Heart right ventricle (tissue), 16 donors: ENCODE data around the gene MTHFD1L. TPM values are rescaled to one million over a fixed set of nuclear protein-coding genes. Genes with fewer than 3 reads are reported as not detected.

Experiments
- ATAC-seq, 8 donors: fragments of 200-7000 bp; cut with Tn5 transposase; one replicate each; pipeline ENCODE4 v1.9.1; 2020; ENCODE audit warnings: mild to moderate bottlenecking in 8 of 8, moderate library complexity in 8 of 8, moderate number of reproducible peaks in 1 of 8
- DNase-seq, 2 donors: peaks; one replicate each; pipeline ENCODE4 v3.0.0-alpha.2; 2020
- H3K27ac ChIP-seq, 10 donors: fragments of 200-600 bp; sonication (generic) in 2 of 10; one replicate each; pipeline versions ENCODE4 v1.5.0 to v1.8.0; 2020 to 2022; ENCODE audit warnings: mild to moderate bottlenecking in 3 of 10
- H3K27me3 ChIP-seq, 7 donors: fragments of 200-600 bp; one replicate each; pipeline ENCODE4 v1.8.0; 2021 to 2022; ENCODE audit warnings: mild to moderate bottlenecking in 2 of 7
- H3K36me3 ChIP-seq, 9 donors: fragments of 200-600 bp; sonication (generic) in 1 of 9; one replicate each; pipeline versions ENCODE4 v1.5.0 to v1.8.0; 2020 to 2022; ENCODE audit warnings: mild to moderate bottlenecking in 2 of 9
- H3K4me1 ChIP-seq, 9 donors: fragments of 200-600 bp; sonication (generic) in 1 of 9; one replicate each; pipeline versions ENCODE4 v1.5.0 to v1.8.0; 2020 to 2022; ENCODE audit warnings: mild to moderate bottlenecking in 4 of 9
- H3K4me3 ChIP-seq, 10 donors: fragments of 200-600 bp; sonication (generic) in 2 of 10; one replicate each; pipeline versions ENCODE4 v1.5.0 to v1.8.0; 2020 to 2022; ENCODE audit warnings: mild to moderate bottlenecking in 7 of 10, moderate library complexity in 2 of 10
- H3K9me3 ChIP-seq, 11 donors: fragments of 200-600 bp in 10 of 11; sonication (generic) in 2 of 11; one replicate each; pipeline versions ENCODE4 v1.5.0 to v1.8.0; 2013 to 2022; ENCODE audit warnings: mild to moderate bottlenecking in 2 of 11, control low read depth in 1 of 11, moderate library complexity in 1 of 11
- WGBS, 2 donors: extraction: QIAGEN DNeasy Blood & Tissue Kit; methylation state at CpG; one replicate each; pipeline ENCODE4 v1.1.7; 2013; ENCODE audit warnings: inconsistent platforms in 1 of 2; 5-methylcytosine and 5-hydroxymethylcytosine counted together
- intact Hi-C, 10 donors: fragments of 100-400 bp; cut with DNase I; formaldehyde crosslinking; loops; one replicate each; pipeline versions ENCODE4 v1.11.1 to v1.14.2; 2022
- polyA plus RNA-seq, 2 donors: library from polyadenylated mRNA; stranded (reverse); fragments of 200-250 nt; gene quantifications; one replicate each; pipeline ENCODE4 v1.2.3, GENCODE V29; 2013
- total RNA-seq, 10 donors: library from RNA; stranded (reverse); fragmentation: NEBNext Ultra II Directional in 3 of 10; extraction: Animal tissue kit (Norgen Biotek cat#: 25700) in 3 of 10; gene quantifications; one replicate each; pipeline versions ENCODE4 v1.2.1 to v1.2.4, GENCODE V29; 2021 to 2023
- TF ChIP-seq, protein P1 (sequence below), 9 donors: fragments of 200-600 bp; sonication (generic) in 2 of 9; IDR thresholded peaks; one replicate each; pipeline versions ENCODE4 v1.5.0 to v1.8.0; 2021 to 2022; ENCODE audit warnings: antibody characterized with exemption in 9 of 9, mild to moderate bottlenecking in 5 of 9, moderate library complexity in 1 of 9
- donor health status: Arrhythmogenic right ventricular cardiomyopathy.
- donor health status: ischemic (EF 13 %, LVEDD 7.1; RV severe dilation, severe dysfunction).
- donor health status: healthy with polysubstance abuse.
- donor health status: DM: no; HTN: yes; CAD: no.
- donor health status: DM: no; HTN: no; CAD: no.
- donor health status: ischemic (EF 25% LVEDD 6.9; RV normal size, moderate dysfunction).
- donor health status: ischemic (EF 25% LVEDD 5.7; RV mildly dilated, moderate dysfunction).
- donor health status: healthy.
- donor health status: DM: yes; HTN: yes; CAD: no.
- donor health status: Ischemic cardiomyopathy.
- donor health status: ischemic (EF 35%, LVEDD 5.7; RV mildly dilated, moderate dysfunction).
- donor health status: nonischemic (EF 11% LVEDD 7.7; RV severe dilation, severe dysfunction).
- donor health status: DM: yes; HTN: yes; CAD: no.
- donor health status: PGD.
- donor health status: ischemic (EF 29% LVEDD 5.4; RV normal size, mild dysfunction).
- donor health status: nonischemic (EF 23%, LVEDD 6.1; RV moderate dilation, normal function).

Gene MTHFD1L
- total and polyA plus RNA-seq, 12 donors: 1.2 to 10.8 (median 3.8) TPM

DNA sequence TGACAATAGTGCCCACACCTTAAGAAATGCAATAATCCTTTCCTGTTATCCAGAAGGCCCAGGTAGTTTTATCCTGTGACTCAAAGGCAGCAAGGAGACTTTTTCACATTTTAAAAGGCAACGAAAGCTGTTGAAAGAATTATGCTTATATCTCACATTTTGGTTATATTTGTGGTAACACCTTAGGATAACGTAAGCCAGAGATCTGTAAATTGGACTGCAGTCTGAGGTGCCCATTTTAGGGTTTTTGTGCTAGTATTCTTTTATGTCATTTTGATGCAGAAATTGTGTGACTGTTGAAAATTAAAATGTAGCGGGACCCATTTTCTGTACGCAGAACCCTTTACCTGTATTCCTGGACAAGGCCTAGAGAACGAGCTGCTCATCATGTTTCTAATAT, 24.3 kb upstream of the MTHFD1L start:
- peaks cover 0 to 73% (median 10%) of the 10 kb centered on the region in 9 donors for H3K36me3 ChIP-seq

DNA sequence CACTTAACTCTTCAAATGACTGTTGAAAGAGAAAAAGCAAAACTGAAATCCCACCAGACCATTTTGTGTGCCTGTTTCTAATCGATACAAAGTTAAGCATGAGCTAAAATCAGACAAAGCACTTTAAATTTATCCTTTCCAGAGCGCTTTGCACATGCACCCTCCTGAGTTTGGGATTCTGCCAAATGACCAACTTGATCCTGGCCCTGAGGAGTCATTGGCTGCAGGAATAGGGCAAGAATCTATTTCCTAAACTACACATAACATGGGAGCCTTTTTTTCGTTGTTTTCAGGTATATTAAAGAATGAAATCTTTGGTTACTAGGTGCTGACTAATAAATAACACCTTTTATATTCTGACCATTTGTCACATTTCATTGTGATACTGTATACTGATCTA, 23.8 kb upstream of the MTHFD1L start:
- no peak overlapping the region for H3K4me3 ChIP-seq
- H3K27ac ChIP-seq: no peak overlapping the region
- H3K27me3 ChIP-seq: no peaks in the 10 kb centered on the region
- no peaks in the 10 kb centered on the region for H3K9me3 ChIP-seq
- WGBS, 2 donors: 52 to 74% methylated on average over 3 of the region's 3 CpGs
- peaks cover 0 to 76% (median 10%) of the 10 kb centered on the region in 9 donors for H3K36me3 ChIP-seq
- intact Hi-C loops: no loop called here
- ATAC-seq (no peak), DNase-seq (no peak)
- H3K4me1 ChIP-seq: no peaks in the 10 kb centered on the region
- TF ChIP-seq, protein P1, sequence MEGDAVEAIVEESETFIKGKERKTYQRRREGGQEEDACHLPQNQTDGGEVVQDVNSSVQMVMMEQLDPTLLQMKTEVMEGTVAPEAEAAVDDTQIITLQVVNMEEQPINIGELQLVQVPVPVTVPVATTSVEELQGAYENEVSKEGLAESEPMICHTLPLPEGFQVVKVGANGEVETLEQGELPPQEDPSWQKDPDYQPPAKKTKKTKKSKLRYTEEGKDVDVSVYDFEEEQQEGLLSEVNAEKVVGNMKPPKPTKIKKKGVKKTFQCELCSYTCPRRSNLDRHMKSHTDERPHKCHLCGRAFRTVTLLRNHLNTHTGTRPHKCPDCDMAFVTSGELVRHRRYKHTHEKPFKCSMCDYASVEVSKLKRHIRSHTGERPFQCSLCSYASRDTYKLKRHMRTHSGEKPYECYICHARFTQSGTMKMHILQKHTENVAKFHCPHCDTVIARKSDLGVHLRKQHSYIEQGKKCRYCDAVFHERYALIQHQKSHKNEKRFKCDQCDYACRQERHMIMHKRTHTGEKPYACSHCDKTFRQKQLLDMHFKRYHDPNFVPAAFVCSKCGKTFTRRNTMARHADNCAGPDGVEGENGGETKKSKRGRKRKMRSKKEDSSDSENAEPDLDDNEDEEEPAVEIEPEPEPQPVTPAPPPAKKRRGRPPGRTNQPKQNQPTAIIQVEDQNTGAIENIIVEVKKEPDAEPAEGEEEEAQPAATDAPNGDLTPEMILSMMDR (IDR thresholded peaks at IDR 0.05): no peak

More for the DNA sequence above, 24.3 kb upstream of the MTHFD1L start:
- no peaks in the 10 kb centered on the region for H3K9me3 ChIP-seq
- 96 to 97% methylated on average over 5 of the region's 5 CpGs for WGBS, 2 donors
- no peak overlapping the region for H3K27ac ChIP-seq
- intact Hi-C loops: no loop called here
- no peak for ATAC-seq
- no peaks in the 10 kb centered on the region for H3K4me1 ChIP-seq
- H3K27me3 ChIP-seq: no peaks in the 10 kb centered on the region
- H3K4me3 ChIP-seq: no peak overlapping the region
- DNase-seq: no peak
- TF ChIP-seq, protein P1 (IDR thresholded peaks at IDR 0.05): no peak

DNA sequence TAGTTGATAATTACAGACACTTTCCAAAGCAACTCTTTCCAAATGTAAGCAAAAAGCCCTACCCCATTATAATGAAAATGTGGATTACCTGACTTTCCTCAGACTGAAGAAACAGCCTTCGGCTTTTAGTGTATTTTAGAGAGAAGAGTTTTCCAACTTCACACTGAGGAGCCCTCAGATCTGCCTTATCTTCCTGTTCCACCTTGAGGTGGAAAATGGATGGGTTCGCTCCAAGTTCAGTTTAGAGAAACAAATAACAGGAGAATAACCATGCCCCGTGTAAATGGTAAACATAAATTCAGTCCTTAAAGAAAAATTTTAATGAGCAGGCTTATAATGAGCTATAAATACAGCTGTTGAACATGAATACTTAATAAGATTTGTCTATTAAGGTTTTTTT, 21.1 kb upstream of the MTHFD1L start:
- H3K9me3 ChIP-seq: no peaks in the 10 kb centered on the region
- H3K27me3 ChIP-seq: no peaks in the 10 kb centered on the region
- no peak overlapping the region for H3K4me3 ChIP-seq
- no peaks in the 10 kb centered on the region for H3K4me1 ChIP-seq
- H3K36me3 ChIP-seq: peaks cover 0 to 83% (median 10%) of the 10 kb centered on the region in 9 donors
- TF ChIP-seq, protein P1 (IDR thresholded peaks at IDR 0.05): no peak
- no peak for DNase-seq
- no peak overlapping the region for H3K27ac ChIP-seq
- intact Hi-C loops: no loop called here
- ATAC-seq: no peak
- WGBS, 2 donors: 87 to 92% methylated on average over 3 of the region's 3 CpGs

DNA sequence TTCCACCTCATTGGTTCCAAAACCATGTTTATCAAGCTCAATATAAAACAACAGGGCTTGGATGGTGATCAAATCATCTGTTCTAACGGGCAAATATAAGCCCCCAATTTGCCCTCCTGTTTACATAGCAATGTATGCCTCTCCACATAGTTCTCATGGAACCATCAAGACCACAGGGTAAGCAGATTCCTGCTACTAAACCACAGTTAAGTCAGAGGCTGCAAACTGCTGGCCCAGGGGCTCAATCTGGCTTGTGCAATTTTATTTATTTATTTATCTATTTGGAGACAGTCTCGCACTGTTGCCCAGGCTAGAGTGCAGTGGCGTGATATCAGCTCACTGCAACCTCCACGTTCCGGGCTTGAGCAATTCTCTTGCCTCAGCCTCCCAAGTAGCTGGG, 18.9 kb upstream of the MTHFD1L start:
- H3K4me1 ChIP-seq: no peaks in the 10 kb centered on the region
- intact Hi-C loops: no loop called here
- WGBS, 2 donors: 97% methylated on average over 5 of the region's 5 CpGs
- DNase-seq: no peak
- no peaks in the 10 kb centered on the region for H3K9me3 ChIP-seq
- H3K36me3 ChIP-seq: peaks cover 0 to 67% (median 0%) of the 10 kb centered on the region in 9 donors
- H3K27me3 ChIP-seq: no peaks in the 10 kb centered on the region
- no peak overlapping the region for H3K27ac ChIP-seq
- TF ChIP-seq, protein P1 (IDR thresholded peaks at IDR 0.05): no peak
- H3K4me3 ChIP-seq: no peak overlapping the region
- ATAC-seq: no peak
